Adrenal gland (tissue), 12 donors: ENCODE data around the gene DIAPH3. TPM values are rescaled to one million over a fixed set of nuclear protein-coding genes. Genes with fewer than 3 reads are reported as not detected.

Source experiments
- DNase-seq, 7 donors: peaks; one replicate each; pipeline ENCODE4 v3.0.0-alpha.2; 2019 to 2020
- H3K27ac ChIP-seq, 5 donors: fragments of 200-600 bp; sonication (generic) in 4 of 5; 1 replicate in 3 of 5; 2 replicates in 2 of 5; pipeline versions ENCODE4 v1.5.1 to v1.8.0; 2016 to 2020; ENCODE audit warnings: mild to moderate bottlenecking in 1 of 5
- H3K27me3 ChIP-seq: fragments of 200-600 bp; 2 replicates; pipeline ENCODE4 v1.8.0; 2021
- H3K36me3 ChIP-seq, 2 donors: fragments of 200-600 bp; replicated peaks in 1 of 2; 1 replicate in 1 of 2; 2 replicates in 1 of 2; pipeline versions ENCODE4 v1.5.1 to v1.8.0; 2018 to 2022
- H3K4me1 ChIP-seq, 2 donors: fragments of 200-600 bp; replicated peaks in 1 of 2; 1 replicate in 1 of 2; 2 replicates in 1 of 2; pipeline versions ENCODE4 v1.5.1 to v1.8.0; 2018 to 2021
- H3K4me3 ChIP-seq, 4 donors: fragments of 200-600 bp; sonication (generic) in 3 of 4; one replicate each; pipeline ENCODE4 v1.5.1; 2016 to 2018
- H3K9me3 ChIP-seq, 3 donors: fragments of 200-600 bp; sonication (generic) in 1 of 3; replicated peaks in 1 of 3; 1 replicate in 2 of 3; 2 replicates in 1 of 3; pipeline versions ENCODE4 v1.5.1 to v1.8.0; 2016 to 2021
- CTCF ChIP-seq, 6 experiments: fragments of 450-650 bp in 4 of 6; fragments of 200-600 bp in 2 of 6; sonication (generic) in 1 of 6; IDR thresholded peaks; 1 replicate in 5 of 6; 2 replicates in 1 of 6; pipeline versions ENCODE4 v1.5.1 to v1.8.0; 2016 to 2021; ENCODE audit warnings: antibody characterized with exemption in 6 of 6, mild to moderate bottlenecking in 2 of 6, moderate library complexity in 1 of 6
- POLR2A ChIP-seq, 2 donors: fragments of 450-650 bp; IDR thresholded peaks; one replicate each; pipeline ENCODE4 v1.6.1; 2017; ENCODE audit warnings: antibody characterized with exemption in 2 of 2, mild to moderate bottlenecking in 2 of 2, moderate library complexity in 1 of 2
- WGBS, 4 donors: extraction: QIAGEN DNeasy Blood & Tissue Kit in 2 of 4; methylation state at CpG; one replicate each; pipeline versions ENCODE4 v1.1.5 to v1.1.7; 2013 to 2017; 5-methylcytosine and 5-hydroxymethylcytosine counted together
- intact Hi-C, 2 donors: fragments of 100-400 bp; cut with DNase I; formaldehyde crosslinking; loops; one replicate each; pipeline versions ENCODE4 v1.14.1 to v1.15.0; 2022 to 2023
- polyA plus RNA-seq, 3 donors: library from polyadenylated mRNA; stranded (reverse); fragments of 200-250 nt in 2 of 3; fragments of 350-450 nt in 1 of 3; fragmentation: Illumina TruSeq in 1 of 3; extraction: RNeasy Lipid Tissue Mini Kit (QIAGEN cat#74804) in 1 of 3; gene quantifications; one replicate each; pipeline ENCODE4 v1.2.3, GENCODE V29; 2013 to 2014
- total RNA-seq, 9 donors: library from RNA; depleted of rRNA in 4 of 9; stranded (reverse); fragments of >200 nt in 4 of 9; fragments of 120-200 nt in 1 of 9; fragmentation: NEBNext Ultra II Directional in 1 of 9; extraction: Animal tissue kit (Norgen Biotek cat#: 25700) in 1 of 9; gene quantifications; one replicate each; pipeline versions ENCODE4 v1.1.0 to v1.2.4, GENCODE V29; 2013 to 2023
- donor health status: healthy with polysubstance abuse.
- donor health status: Bipolar disorder and iron deficiency.
- donor health status: DM: yes; HTN: yes; CAD: no.
- donor health status: DM: no; HTN: no; CAD: no.
- donor health status: DM: no; HTN: no; CAD: no.
- donor health status: DM: yes; HTN: yes; CAD: no.

DIAPH3 gene
- total and polyA plus RNA-seq, 12 donors, result 0.07 to 4.2 (median 0.42) TPM; not detected in 3

GRCh38 chr13:59991395-59991794, 172.3 kb downstream of the DIAPH3 start:
- Histone ChIP-seq H3K9me3 (no peaks in the 10 kb centered on the region), H3K4me1 (no peaks in the 10 kb centered on the region), H3K36me3 (no peaks in the 10 kb centered on the region), H3K27ac (no peak overlapping the region), H3K27me3 (no peaks in the 10 kb centered on the region), H3K4me3 (no peak overlapping the region)
- TF ChIP-seq POLR2A (IDR thresholded peaks at IDR 0.05) (no peak), CTCF (IDR thresholded peaks at IDR 0.05) (no peak)
- no peak for DNase-seq
- WGBS, 4 donors, result 93 to 100% (median 97%) methylated on average over 2 of the region's 2 CpGs
- intact Hi-C loops, result no loop called here

GRCh38 chr13:59982631-59983382, 180.9 kb downstream of the DIAPH3 start:
- intact Hi-C loops, result no loop called here
- TF ChIP-seq POLR2A (IDR thresholded peaks at IDR 0.05) (no peak), CTCF (IDR thresholded peaks at IDR 0.05) (no peak)
- no peaks in the 10 kb centered on the region for H3K27me3 ChIP-seq
- H3K36me3 ChIP-seq, result no peaks in the 10 kb centered on the region
- WGBS, 4 donors, result 80 to 90% (median 87%) methylated on average over 7 of the region's 7 CpGs
- H3K4me3 ChIP-seq, result no peak overlapping the region
- DNase-seq, result no peak
- H3K4me1 ChIP-seq, result no peaks in the 10 kb centered on the region
- no peaks in the 10 kb centered on the region for H3K9me3 ChIP-seq
- H3K27ac ChIP-seq, result no peak overlapping the region

- no peak overlapping the region for H3K27ac ChIP-seq
- no peak for TF ChIP-seq CTCF (IDR thresholded peaks at IDR 0.05)
- TF ChIP-seq POLR2A (IDR thresholded peaks at IDR 0.05), result no peak
- H3K9me3 ChIP-seq, result no peaks in the 10 kb centered on the region
- intact Hi-C loops, result no loop called here
- no peaks in the 10 kb centered on the region for H3K36me3 ChIP-seq
- no peak for DNase-seq
- H3K27me3 ChIP-seq, result no peaks in the 10 kb centered on the region
- WGBS, 4 donors, result 94 to 97% (median 95%) methylated on average over 2 of the region's 2 CpGs
- H3K4me1 ChIP-seq, result no peaks in the 10 kb centered on the region
- no peak overlapping the region for H3K4me3 ChIP-seq
Observed at GRCh38 chr13:59979589-59979988, 184.1 kb downstream of the DIAPH3 start.

GRCh38 chr13:59978862-59979261, 184.9 kb downstream of the DIAPH3 start:
- Histone ChIP-seq H3K36me3 (no peaks in the 10 kb centered on the region), H3K9me3 (no peaks in the 10 kb centered on the region), H3K27ac (no peak overlapping the region), H3K4me3 (no peak overlapping the region), H3K4me1 (no peaks in the 10 kb centered on the region), H3K27me3 (no peaks in the 10 kb centered on the region)
- TF ChIP-seq POLR2A (IDR thresholded peaks at IDR 0.05) (no peak), CTCF (IDR thresholded peaks at IDR 0.05) (no peak)
- DNase-seq, result no peak
- intact Hi-C loops, result no loop called here
